Endothelial cell of umbilical vein (primary cell): Measurements from ENCODE around the gene MRPS34. TPM values are rescaled to one million over a fixed set of nuclear protein-coding genes. Genes with fewer than 3 reads are reported as not detected.

Experiments used
- BruUV-seq: library from RNA; stranded (reverse); fragments of 400-500 nt; replicated peaks from 2 replicates; lab custom pipeline; 2021; lab: Mats Ljungman, UMichigan
- CTCF ChIA-PET: fragments of 300-600, 350-600 bp; sonication (Branson Sonifier 250); formaldehyde crosslinking; loops from one replicate; lab custom pipeline; 2021; ENCODE audit warnings: antibody characterized with exemption, inconsistent platforms; lab: Charles Lee
- POLR2A ChIA-PET: fragments of 300-600, 350-600 bp; sonication (Branson Sonifier 250); formaldehyde crosslinking; loops from one replicate; lab custom pipeline; 2021; ENCODE audit warnings: antibody characterized with exemption, inconsistent platforms; lab: Charles Lee
- DNase-seq: peaks from one replicate; pipeline ENCODE4 v3.0.0-alpha.2; 2011; ENCODE audit warnings: low read depth, low spot score
- FAIRE-seq: peaks from 2 replicates; lab custom pipeline; 2011; peaks lifted over from hg19 to GRCh38; lab: Jason Lieb, UNC
- H2AFZ ChIP-seq: 2 replicates; pipeline ENCODE4 v1.6.0; 2012; ENCODE audit warnings: low read depth, low read length, control low read depth, inconsistent platforms
- H3K27ac ChIP-seq: 2 replicates; pipeline ENCODE4 v1.5.1; 2011; ENCODE audit warnings: low read depth, mild to moderate bottlenecking, control low read depth, low read length, moderate library complexity; ENCODE audit not compliant: insufficient read depth
- H3K27me3 ChIP-seq, 2 experiments: 2 replicates each; pipeline versions ENCODE4 v1.6.0 to v1.6.1; 2011; ENCODE audit warnings: low read length in 2 of 2, mixed read lengths in 1 of 2; ENCODE audit not compliant: control insufficient read depth in 2 of 2, insufficient read depth in 2 of 2
- H3K36me3 ChIP-seq, 2 experiments: 2 replicates in 1 of 2; 3 replicates in 1 of 2; pipeline ENCODE4 v1.5.1; 2011; ENCODE audit warnings: low read length in 2 of 2, mild to moderate bottlenecking in 1 of 2, moderate library complexity in 1 of 2; ENCODE audit not compliant: control insufficient read depth in 2 of 2, insufficient read depth in 2 of 2; ENCODE audit errors: extremely low read depth in 1 of 2
- H3K4me1 ChIP-seq: 3 replicates; pipeline ENCODE4 v1.5.1; 2011; ENCODE audit warnings: mild to moderate bottlenecking, low read length; ENCODE audit not compliant: control insufficient read depth, insufficient read depth; ENCODE audit errors: extremely low read depth
- H3K4me2 ChIP-seq: 2 replicates; pipeline ENCODE4 v1.6.1; 2011; ENCODE audit warnings: low read length, control low read depth, mixed read lengths; ENCODE audit not compliant: insufficient read depth
- H3K4me3 ChIP-seq, 3 experiments: fragments of 200-600 bp in 1 of 3; sonication (generic), shearing (Covaris generic) in 1 of 3; replicated peaks in 1 of 3; 2 replicates each; pipeline ENCODE4 v1.5.1; 2011 to 2016; ENCODE audit warnings: control low read depth in 3 of 3, low read length in 3 of 3, mild to moderate bottlenecking in 2 of 3, inconsistent platforms in 1 of 3, low read depth in 1 of 3, moderate library complexity in 1 of 3; ENCODE audit not compliant: insufficient read depth in 1 of 3
- H3K79me2 ChIP-seq: 2 replicates; pipeline ENCODE4 v1.6.0; 2012; ENCODE audit warnings: low read length, inconsistent platforms; ENCODE audit not compliant: control insufficient read depth, insufficient read depth
- H3K9ac ChIP-seq: replicated peaks from 2 replicates; pipeline ENCODE3; 2011; ENCODE audit warnings: low read length, control low read depth; ENCODE audit not compliant: insufficient read depth; ENCODE audit errors: extremely low read depth
- H3K9me1 ChIP-seq: replicated peaks from 3 replicates; pipeline ENCODE4 v1.6.0; 2011; ENCODE audit warnings: mild to moderate bottlenecking, low read length; ENCODE audit not compliant: control insufficient read depth, insufficient read depth; ENCODE audit errors: extremely low read depth
- H3K9me3 ChIP-seq: replicated peaks from 2 replicates; pipeline ENCODE4 v1.5.1; 2012; ENCODE audit warnings: low read length, inconsistent platforms; ENCODE audit not compliant: control insufficient read depth, insufficient read depth
- H4K20me1 ChIP-seq: replicated peaks from 2 replicates; pipeline ENCODE3; 2011; ENCODE audit warnings: mild to moderate bottlenecking, low read length; ENCODE audit not compliant: control insufficient read depth, insufficient read depth; ENCODE audit errors: extremely low read depth
- GATA2 ChIP-seq: IDR thresholded peaks from 2 replicates; pipeline ENCODE4 v1.7.0; 2011; ENCODE audit warnings: low read depth, mild to moderate bottlenecking, moderate library complexity, mixed read lengths, low read length; ENCODE audit not compliant: insufficient read length, insufficient read depth
- JUN ChIP-seq: IDR thresholded peaks from 2 replicates; pipeline ENCODE4 v1.6.1; 2011; ENCODE audit warnings: borderline replicate concordance, low read depth; ENCODE audit not compliant: insufficient read length, insufficient read depth
- MYC ChIP-seq: IDR thresholded peaks from one replicate; pipeline ENCODE4 v1.6.1; 2011; ENCODE audit warnings: mild to moderate bottlenecking, low read depth, low read length
- POLR2AphosphoS5 ChIP-seq: IDR thresholded peaks from 2 replicates; pipeline ENCODE4 v1.6.1; 2012; ENCODE audit warnings: low read depth, mild to moderate bottlenecking, control low read depth, low read length, moderate library complexity; ENCODE audit not compliant: insufficient read depth
- dilution Hi-C: fragments of 300-500 bp; cut with MboI; formaldehyde crosslinking; loops from one replicate; pipeline ENCODE4 v1.15.0; 2019; ENCODE audit warnings: low sequenced_read_pairs; ENCODE audit not compliant: extremely low pct_ligation_motif_present
- intact Hi-C: fragments of 100-400 bp; cut with micrococcal nuclease; formaldehyde crosslinking; loops from one replicate; pipeline ENCODE4 v1.10.0; 2022
- polyA plus RNA-seq, 4 experiments: library from polyadenylated mRNA; depleted of rRNA in 3 of 4; stranded (reverse) in 3 of 4; unstranded in 1 of 4; fragments of >200 nt; gene quantifications; 2 replicates each; pipeline versions ENCODE4 v1.2.1 to v1.2.3, GENCODE V29; 2011 to 2012; ENCODE audit warnings: missing spikeins in 1 of 4
- total RNA-seq: library from RNA; stranded (reverse); gene quantifications from 2 replicates; pipeline ENCODE4 v1.2.3, GENCODE V29; 2021
- TF ChIP-seq, protein P1 (sequence below): IDR thresholded peaks from 2 replicates; pipeline ENCODE4 v1.6.1; 2011; ENCODE audit not compliant: insufficient read depth, insufficient read length
- TF ChIP-seq, protein P2 (sequence below), 2 donors: IDR thresholded peaks; 1 replicate in 1 of 2; 2 replicates in 1 of 2; pipeline ENCODE4 v1.5.1; 2011; ENCODE audit warnings: low read length in 2 of 2, mild to moderate bottlenecking in 2 of 2, moderate library complexity in 2 of 2, control low read depth in 1 of 2, inconsistent platforms in 1 of 2, low read depth in 1 of 2; ENCODE audit not compliant: insufficient read depth in 1 of 2; ENCODE audit errors: extremely low read depth in 1 of 2

The MRPS34 gene
- total and polyA plus RNA-seq, 2 donors (not counting 3 experiments of a cell fraction or from before 2014, with no cell fraction given), result 82.1 to 102 TPM

DNA sequence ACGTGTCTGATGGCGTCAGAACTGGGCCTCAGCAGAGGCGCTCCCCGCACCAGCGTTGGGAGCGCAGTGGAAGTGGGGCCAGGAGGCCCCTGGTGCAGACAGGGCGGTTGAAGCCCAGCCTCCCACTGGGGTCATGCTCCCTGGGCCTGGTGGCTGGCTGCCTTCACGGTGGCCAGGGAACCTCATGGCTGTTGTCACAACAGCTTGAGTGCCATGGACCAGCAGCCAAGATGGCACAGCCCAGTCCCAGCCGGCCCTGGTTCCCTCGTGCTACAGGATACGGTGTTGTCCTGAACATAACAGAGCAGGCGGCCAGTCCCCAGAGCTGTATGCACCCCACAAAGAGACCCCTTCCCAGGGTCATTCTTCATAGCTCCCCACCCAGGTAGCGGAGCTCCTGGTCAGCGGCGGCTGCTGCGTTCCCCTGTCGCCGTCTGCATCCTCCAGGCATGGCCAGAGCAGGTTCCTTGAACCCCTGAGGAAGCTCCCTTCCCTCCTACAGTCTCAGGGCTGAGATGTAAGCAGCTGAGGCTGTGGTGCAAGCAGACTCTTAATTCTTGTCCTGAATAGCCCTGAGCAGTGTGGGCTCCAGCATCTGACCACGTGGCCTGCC lies 31.3 kb downstream of the MRPS34 start:
- DNase-seq, result no peak
- H3K9me3 ChIP-seq, result no peaks in the 10 kb centered on the region
- H3K9ac ChIP-seq, result no peak overlapping the region
- no peaks in the 10 kb centered on the region for H3K27me3 ChIP-seq
- no peaks in the 10 kb centered on the region for H3K79me2 ChIP-seq
- POLR2A ChIA-PET, result no interaction called here
- H3K4me3 ChIP-seq, result no peak overlapping the region
- dilution Hi-C loops (no loop called here), intact Hi-C loops (no loop called here)
- H3K36me3 ChIP-seq, result peaks cover 0 to 25% of the 10 kb centered on the region in 2 experiments
- TF ChIP-seq MYC (no peak), GATA2 (no peak), POLR2AphosphoS5 (no peak), JUN (no peak)
- TF ChIP-seq, protein P1, sequence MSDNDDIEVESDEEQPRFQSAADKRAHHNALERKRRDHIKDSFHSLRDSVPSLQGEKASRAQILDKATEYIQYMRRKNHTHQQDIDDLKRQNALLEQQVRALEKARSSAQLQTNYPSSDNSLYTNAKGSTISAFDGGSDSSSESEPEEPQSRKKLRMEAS, result no peak
- TF ChIP-seq, protein P2, sequence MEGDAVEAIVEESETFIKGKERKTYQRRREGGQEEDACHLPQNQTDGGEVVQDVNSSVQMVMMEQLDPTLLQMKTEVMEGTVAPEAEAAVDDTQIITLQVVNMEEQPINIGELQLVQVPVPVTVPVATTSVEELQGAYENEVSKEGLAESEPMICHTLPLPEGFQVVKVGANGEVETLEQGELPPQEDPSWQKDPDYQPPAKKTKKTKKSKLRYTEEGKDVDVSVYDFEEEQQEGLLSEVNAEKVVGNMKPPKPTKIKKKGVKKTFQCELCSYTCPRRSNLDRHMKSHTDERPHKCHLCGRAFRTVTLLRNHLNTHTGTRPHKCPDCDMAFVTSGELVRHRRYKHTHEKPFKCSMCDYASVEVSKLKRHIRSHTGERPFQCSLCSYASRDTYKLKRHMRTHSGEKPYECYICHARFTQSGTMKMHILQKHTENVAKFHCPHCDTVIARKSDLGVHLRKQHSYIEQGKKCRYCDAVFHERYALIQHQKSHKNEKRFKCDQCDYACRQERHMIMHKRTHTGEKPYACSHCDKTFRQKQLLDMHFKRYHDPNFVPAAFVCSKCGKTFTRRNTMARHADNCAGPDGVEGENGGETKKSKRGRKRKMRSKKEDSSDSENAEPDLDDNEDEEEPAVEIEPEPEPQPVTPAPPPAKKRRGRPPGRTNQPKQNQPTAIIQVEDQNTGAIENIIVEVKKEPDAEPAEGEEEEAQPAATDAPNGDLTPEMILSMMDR (IDR thresholded peaks at IDR 0.05; ENCODE audit: extremely low read depth in 1 of 2, insufficient read depth in 1 of 2, low read depth in 1 of 2, low read length in 2 of 2), result no peak
- no peaks in the 10 kb centered on the region for H4K20me1 ChIP-seq
- no peaks in the 10 kb centered on the region for H3K9me1 ChIP-seq
- BruUV-seq, result no TSS peak
- CTCF ChIA-PET, result interaction anchor here (1.3 kb wide), 1 partner anchor 18 kb away, joined by 4 read pairs; no protein-coding TSS in a partner anchor
- H3K4me2 ChIP-seq, result no peak overlapping the region
- no peak overlapping the region for H3K27ac ChIP-seq
- FAIRE-seq, result no peak
- H2AFZ ChIP-seq, result no peak overlapping the region
- H3K4me1 ChIP-seq, result no peaks in the 10 kb centered on the region
